Dermis microvascular lymphatic vessel endothelial cell (primary cell): ENCODE results near the gene NLK. TPM values are rescaled to one million over a fixed set of nuclear protein-coding genes. Genes with fewer than 3 reads are reported as not detected.
A peak's percentile ranks its signal among the peaks of the same experiment; 100 is the strongest.

Source experiments
- DNase-seq, 2 donors: peaks; one replicate each; pipeline versions ENCODE4 v3.0.0 to v3.0.0-alpha.2; 2010; ENCODE audit warnings: low read depth in 2 of 2
- total RNA-seq: library from RNA; depleted of rRNA; stranded (reverse); fragments of >200 nt; gene quantifications from 2 replicates; pipeline ENCODE4 v1.2.1, GENCODE V29; 2014

NLK gene
- total RNA-seq, 1 donor from 2014 or later = 28.9 TPM

DNA sequence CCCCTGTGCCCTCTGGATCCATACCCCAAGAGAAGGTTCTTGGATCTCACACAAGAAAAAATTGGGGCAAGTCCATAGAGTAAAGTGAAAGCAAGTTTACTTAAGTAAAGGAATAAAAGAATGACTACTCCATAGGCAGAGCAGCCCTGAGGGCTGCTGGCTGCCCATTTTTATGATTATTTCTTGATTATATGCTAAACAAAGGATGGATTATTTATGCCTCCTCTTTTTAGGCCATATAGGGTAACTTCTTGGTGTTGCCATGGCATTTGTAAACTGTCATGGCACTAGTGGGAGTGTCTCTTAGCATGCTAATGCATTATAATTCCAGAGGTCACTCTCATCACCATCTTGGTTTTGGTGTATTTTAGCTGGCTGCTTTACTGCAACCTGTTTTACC lies 70.8 kb downstream of the NLK start:
- DNase-seq = no peak

DNA sequence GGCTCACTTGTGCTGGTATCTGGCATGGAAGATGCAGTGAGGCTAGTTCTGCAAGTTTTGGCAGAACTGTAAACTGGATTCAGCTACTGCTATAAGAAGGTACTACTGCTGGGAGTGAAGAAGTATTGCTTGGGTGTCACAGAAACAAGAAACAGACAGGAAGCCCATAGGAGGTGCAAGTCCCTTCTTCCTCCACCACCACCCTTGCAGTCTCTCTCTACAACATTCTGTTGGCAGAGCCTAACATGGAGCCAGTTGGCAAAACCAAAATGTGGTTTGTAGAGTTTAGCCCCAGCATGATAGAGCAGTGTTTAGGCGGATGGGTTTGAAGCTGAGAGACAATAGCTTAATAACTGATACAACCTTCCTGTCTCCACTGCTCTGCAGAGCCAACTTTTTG lies 72.6 kb downstream of the NLK start:
- no peak for DNase-seq

DNA sequence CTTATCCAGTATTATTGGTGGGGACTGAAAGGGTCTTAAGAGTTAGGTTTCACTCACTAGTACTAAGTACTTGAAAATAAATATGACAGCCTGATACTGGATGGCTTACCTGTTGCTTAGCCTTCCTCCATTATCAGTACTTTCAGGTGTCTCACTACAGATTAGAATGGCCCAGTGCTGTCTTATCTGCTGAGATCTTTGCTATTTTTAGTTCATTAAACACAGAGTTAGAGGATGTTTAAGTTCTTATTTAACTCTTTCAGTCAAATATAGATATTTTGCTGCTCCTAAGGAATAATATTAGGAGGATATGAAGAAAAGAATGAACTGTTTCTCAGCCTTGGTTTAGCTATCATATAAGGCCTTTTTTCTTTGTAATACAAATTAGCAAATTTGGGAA lies 74.8 kb downstream of the NLK start:
- DNase-seq = no peak

DNA sequence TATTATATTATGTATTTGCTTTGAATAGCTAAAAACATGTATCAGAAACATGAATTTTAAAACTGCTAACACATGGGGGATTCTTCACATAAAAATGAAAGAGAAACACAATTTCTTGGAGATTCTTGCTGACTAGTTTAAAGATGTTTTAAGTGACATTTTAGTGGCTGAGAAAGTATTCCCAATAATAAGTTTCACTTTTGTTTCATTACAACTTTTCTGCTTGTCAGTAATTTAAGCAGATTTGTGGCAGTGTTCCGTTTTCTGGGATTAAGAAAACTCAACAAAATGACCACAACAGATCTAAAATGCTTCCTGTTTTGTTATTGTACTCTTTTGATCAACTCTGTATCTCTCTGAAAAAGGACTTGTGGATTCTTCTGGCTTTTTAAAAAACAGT lies 75.9 kb downstream of the NLK start:
- no peak for DNase-seq

DNA sequence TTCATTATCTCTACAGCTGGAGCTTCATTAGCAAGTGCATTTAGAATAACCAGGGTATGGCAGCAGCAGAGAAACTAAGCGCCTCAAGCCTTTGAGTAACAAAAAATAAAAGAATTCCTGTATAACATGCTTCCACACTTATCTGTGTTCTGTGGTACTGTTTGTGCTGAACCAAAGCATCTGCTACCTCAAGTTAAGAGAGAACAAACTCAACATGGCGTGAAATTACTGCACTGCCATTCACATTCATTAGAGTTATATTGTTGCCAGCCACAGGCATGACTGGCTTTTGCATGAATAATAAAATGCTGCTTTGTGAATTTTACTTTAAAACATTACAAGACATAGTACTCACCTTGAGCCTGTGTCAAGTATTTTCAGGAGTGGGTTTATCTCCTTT lies 76.6 kb downstream of the NLK start:
- DNase-seq = no peak

DNA sequence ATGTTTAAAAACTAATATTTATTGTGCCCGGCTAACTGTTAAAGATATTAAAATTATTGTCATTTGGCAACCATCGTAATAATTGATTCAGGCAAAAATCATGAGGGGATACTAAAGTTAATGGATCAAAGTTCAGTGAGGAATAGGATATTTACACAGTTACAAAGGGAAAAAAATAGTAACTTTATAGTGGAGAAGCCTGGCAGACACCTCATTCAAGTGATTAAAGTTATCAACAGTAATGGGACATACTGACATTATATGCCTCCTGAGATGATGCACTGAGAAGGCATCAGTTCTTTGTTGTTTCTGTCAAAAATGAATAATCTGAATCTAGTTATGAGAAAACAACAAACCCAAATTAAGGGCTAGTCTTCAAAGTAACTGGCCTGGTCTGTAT lies 77.1 kb downstream of the NLK start:
- no peak for DNase-seq

DNA sequence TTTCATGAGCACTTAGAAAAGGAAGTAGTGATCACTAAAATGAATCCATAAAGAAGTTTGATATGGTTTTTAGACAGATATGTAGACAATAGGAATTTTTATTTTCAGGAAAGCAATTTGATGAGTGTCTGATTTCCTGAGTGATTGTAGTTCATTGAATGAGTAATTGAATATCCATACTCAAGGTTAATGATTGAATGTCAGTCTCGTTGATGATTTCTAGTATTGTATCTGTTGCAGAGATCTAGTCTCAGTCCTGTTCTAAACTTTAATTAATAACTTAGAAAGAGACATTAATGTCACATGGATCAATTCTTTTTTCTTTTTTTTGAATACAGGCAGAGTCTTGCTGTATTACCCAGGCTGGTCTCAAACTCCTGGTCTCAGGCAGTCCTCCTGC lies 78.3 kb downstream of the NLK start:
- DNase-seq = no peak

DNA sequence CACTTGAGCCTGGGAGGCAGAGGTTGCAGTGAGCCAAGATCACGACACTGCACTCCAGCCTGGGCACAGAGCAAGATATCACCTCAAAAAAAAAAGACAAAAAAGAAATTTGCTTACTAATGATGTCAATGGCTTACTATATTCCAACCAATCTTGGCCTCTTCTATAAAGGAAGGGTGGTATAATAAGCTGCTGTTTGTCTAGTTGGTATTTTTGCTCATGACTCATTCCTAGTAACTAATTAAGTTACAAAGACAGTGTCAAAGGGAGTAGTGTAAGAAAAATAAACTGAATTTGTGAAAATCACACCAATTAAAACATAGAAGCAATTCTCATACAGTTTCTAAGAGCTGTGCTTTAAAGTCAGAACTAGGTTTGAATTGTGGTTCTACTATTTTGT lies 82.5 kb downstream of the NLK start:
- DNase-seq = no peak

DNA sequence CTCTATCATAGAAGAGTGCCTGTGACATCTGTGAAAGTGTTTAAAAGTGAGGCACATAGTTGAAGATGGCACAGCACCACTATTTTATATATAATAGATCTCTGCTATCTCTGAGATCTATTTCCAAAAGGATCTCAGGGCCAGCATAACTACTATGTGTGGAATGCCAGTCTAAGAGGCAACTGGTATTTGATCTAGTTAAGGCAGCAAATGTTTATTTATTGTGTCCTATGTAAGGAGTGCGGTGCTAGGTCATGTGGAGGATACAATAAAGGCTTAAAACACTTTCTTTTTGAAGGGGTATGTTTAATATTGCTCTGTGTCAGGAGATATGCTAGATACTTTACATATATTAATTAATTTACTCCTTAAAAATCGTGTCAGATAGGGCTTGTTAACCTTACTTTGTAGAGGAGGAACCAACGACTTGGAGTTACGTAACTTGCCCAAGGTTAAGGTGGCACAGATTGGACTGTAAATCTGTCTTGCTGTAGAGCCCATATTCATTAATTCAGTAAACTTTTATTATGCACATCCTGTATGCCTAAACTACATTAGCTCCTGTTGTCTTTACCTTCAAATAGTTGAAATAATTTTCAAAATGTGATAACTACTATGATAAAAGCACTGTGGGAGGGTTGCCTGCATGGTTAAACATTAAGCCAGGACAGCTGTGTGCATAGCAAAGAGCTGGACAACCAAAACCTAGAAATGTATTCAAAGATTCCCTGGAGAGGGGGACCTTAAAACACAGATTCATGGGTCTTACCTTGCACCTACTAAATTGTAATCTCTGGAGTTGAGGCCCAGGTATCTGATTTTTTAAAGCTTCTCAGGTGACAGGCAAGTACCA lies 83.3 kb downstream of the NLK start:
- no peak for DNase-seq

DNA sequence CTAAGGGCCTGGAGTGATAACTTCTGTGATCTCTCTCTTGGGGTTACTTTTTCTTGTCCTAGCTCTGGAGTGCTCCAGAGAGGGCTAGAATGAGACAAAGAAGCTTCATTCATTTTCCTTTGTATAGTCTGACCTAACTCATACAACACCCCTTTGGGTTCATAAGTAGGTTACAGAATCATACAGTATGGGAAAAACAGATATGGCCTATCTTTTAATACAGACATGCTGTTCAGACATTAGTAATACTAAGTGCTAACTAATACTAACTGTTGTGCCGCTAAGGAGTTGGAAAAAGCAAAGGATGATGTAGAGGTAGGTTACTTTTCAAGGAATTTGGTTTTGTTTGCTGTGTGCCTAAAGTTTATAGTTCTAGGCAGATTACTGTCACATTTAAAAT lies 84.7 kb downstream of the NLK start:
- DNase-seq = no peak

DNA sequence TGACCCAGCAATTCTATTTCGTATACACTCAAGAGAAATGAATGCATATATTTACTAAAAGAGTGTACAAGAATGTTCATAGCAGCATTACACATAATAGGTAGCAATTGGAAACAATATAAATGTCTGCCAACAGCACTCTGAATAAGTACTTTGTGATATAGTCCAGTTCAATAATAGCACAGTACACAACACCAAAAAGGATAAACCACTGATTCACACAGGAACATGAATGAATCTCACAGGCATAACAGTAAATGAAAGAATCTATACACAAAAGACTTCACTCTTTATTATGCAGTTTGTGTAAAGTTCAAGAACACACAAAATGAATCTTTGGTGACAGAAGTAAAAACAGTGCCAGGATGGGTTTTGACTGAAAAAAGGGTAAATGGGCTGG lies 86.3 kb downstream of the NLK start:
- DNase-seq = no peak

DNA sequence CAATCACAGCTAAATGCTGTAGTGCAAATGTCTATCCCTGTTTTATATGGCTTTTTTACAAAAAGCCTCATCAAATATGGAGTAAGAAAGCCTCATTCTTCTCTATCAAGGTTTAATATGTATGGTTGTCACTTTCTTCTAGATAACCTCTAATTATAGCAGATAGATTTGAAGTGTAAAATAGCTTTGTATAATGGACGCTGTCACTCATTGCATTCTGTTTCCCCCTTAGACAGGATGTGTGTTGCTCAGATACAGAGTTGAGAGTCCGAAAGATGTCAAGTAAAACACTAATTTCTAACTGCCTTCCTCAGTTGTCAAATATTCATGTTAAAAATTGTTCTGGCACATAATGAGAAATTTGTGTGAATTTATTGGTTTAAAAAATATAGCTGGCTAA lies 88.0 kb downstream of the NLK start:
- no peak for DNase-seq

DNA sequence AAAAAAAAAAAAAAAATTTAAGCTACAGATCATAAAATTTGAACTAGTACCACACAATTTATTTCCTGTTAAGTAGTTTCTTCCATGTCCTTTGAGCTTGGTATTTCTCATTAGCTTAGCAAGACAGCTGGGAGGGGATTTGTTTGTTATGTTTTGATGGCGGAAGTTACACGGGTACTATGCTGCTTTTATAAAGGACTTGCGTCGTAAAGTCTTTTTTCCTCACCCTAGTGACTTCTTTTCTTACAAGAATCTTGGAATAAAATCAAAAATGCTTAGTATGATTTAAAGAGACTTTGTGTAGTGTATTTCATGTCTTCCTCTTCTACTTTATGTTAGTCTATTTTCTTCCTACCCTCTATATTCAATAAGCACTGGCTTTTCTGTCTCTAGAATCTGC lies 89.1 kb downstream of the NLK start:
- DNase-seq = no peak

DNA sequence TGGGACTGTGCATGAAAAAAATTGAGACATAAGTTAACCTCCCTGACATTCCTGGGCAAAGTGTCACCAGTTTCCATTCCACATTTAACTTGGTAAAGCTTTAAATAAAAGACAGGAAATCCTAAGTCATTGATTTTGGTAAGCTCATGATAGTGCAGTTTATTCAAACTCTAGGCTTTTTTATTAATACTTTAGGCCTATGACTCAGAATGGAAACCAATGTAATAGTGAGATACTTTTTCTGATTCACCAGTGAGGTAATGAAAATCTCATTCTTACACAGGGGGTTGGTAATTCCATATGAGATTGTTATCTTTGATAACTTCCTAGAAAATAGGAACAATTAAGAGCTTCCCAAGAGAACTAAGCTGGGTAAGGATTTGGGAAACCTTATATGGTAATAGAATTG lies 91.1 kb downstream of the NLK start:
- DNase-seq = peak; percentile 79 to 85

DNA sequence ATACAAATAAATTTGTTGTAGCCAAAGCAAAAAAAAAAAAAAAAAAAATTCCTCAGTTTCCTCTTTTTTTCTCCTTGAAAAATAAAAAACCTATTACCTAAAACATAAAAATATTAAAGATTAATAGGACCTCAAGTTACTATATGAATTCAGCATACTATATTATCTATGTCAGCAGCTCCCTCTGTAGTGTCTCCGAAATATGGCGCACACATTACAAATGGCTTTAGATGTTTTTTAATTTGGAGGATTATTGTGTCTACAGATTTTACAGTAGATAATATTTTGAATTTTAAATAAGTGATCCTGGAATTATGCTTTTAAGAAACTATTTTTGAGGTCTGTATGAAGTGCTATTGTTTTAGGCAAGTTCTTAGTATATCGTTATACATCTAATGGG lies 94.4 kb downstream of the NLK start:
- no peak for DNase-seq

DNA sequence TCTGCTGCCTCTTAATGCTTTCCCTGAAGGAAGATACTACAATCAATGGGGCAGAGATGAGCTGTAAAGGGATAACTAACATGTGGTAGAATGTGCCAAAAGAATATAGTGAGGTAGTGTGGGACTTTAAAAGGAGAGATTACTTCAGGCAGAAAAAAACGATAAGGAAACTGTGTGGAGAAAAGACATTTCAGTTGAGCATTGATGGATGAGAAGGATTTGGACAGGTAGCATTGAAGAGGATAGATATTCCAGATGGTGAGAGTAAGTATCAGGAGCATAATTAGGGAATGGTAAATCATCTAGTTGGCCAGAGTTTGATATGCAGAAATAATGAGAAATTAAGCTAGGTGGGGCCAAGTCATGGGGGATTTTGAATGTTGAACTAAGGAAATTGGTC lies 97.3 kb downstream of the NLK start:
- DNase-seq = no peak

DNA sequence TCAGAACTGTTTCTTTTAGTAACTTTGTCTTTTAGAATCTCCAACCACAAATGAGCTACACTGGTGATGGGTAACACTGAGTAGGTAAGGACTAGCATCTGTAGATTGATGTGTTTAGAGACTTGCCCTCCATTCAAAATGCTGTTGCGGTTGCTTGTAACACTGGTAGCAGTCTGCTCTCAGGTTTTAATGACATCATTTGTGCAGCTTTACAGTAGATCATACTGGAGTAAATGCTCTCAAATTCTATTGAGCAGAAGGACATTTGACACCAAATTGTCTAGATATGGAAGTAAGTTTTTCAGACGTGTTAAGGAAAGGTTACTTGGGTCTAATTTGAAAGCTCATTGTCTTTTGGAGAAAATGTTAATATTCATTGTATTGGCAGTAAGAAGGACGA lies 98.8 kb downstream of the NLK start:
- no peak for DNase-seq

DNA sequence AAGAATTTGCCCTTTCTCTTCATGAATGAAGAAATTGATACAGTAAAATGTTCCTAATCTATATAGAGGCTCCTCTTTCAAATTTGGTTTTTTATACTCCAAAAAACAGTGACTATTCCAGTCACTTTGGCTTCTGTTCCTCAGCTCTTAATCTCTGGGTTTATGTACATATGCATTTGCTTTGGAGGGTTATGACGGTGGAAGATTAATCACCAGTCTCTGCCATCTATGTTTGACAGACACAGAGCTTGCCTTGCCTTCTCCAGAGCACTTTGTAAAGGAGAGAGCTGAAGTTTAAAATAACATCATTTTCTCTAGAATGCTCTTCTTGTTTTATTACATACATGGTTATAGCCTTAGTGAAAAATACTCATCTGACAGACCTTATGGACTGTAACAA lies 99.3 kb downstream of the NLK start:
- no peak for DNase-seq

DNA sequence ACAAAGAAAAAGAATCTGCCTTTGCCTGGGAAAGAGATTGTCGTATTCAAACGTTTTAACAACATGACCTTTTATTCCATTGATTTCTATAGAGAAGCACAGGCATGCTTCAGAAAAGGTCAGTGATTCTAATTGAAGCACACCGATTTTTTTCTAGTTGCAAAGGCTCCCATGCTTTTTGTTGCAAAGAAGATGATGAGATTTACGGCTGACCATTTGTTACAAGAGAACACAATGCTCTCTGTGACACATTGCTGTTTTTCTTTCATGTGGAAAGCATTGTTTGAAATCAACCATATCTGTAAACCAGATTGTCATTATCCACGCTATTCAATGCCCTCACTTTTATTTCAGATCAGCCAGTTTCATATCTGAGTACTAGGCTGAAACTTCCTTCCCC lies 99.8 kb downstream of the NLK start:
- peak in 1 of 2 donors; percentile 17 for DNase-seq

DNA sequence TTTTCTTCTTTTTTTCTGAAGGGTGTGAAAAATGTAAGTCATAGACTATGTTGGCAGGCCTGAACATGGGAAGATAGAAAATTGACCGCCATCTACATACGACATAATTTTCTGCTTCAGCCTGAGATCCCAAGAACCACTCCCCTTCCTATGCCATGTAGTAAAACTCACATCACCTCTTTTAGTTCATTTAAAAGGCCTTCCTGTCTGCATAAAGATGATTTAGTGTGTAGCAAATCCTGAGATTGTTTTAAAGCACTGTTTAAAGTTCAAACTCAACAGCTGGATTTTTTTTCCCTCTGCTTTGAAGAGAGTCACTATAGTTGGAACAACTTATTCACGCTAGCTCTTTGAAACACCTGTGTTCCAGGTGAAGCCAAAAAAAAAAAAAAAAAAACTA lies 101.5 kb downstream of the NLK start:
- DNase-seq = no peak

DNA sequence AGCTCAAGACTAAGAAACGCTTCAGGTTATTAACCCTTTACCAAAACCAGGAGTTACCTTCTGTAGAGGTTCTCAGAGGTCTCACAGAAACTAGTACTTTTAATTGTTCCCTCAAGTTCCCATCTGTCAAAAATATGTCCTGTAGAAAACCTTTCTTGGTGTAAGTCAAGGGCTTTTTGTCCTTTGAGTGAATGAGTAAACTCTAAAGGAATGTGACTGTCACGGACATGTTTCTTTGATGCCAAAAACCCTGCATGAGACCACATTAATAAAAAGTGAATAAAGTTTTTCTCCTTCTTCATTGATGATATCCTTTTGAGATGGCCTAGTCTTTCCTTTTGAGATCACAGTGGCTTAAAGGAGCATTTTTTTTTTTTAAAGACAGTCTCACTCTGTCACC lies 102.9 kb downstream of the NLK start:
- no peak for DNase-seq

DNA sequence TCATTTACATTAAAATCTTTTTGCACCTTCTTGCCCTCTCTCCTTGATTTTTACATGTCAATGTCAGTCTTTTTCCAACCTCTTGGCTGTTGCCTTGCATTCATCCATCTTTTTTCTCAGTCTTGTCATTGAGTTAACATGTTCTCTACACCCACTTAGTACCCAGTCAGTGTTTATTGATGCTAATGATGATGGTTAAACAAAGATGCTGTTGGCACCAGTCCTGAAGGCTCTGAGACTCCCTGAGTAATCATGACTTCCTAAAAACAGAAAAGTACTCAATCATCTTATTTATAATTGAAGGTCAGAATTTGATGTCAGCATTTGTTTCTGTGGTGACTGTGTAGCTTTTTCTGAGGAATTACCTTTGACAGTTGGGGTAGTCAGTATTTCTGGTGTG lies 104.5 kb downstream of the NLK start:
- no peak for DNase-seq

DNA sequence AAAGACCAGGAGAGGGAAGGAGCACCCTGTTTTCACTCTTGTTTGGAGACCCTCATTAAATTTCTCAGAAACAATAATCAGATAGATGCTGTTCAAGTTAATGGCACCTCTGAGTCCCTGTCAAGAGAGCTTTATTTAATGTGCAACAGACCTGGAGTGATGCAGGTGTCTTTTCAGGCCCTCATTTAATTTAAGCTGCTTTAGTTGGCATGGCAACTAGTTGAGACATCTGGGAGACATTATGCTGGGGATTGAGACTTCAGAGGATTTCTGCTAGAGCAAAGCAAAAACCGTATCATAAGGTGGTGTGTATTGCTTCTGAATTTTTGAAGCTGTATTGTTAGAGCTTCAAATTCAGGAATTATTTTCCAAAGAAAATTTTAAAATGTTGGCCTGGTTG lies 108.5 kb downstream of the NLK start:
- DNase-seq = no peak

DNA sequence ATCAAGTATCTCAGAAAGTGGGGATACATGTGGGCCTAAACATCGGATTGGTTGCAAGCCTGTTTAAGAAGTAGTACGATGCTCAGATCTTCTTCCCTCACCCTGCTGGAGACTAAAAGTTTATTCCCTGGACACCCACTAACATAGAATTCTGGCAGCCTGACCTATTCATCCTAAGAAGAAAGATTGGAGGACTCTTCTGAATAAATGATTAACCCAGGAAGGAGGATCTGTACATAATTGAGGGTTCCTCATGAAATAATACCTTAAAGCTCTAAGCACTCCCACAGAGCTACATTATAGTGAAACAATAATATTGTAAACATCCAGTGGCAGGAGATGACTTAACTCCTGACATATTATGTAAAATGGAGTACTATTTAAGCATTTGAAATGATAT lies 111.7 kb downstream of the NLK start:
- DNase-seq = no peak
